GM19372 (cell line): ENCODE measurements around the gene NRG3.
"Not testable (repeated sequence)": the region's sequence is repeated elsewhere in the genome, so short reads cannot be mapped to it uniquely, and the experiment has no call there.

Experiments
- ATAC-seq: cut with Tn5 transposase; IDR thresholded peaks from one replicate; pipeline ENCODE4 v1.9.1; 2021; ENCODE audit warnings: mild to moderate bottlenecking, low read depth, moderate library complexity; ENCODE audit not compliant: unreplicated experiment

Gene NRG3

DNA sequence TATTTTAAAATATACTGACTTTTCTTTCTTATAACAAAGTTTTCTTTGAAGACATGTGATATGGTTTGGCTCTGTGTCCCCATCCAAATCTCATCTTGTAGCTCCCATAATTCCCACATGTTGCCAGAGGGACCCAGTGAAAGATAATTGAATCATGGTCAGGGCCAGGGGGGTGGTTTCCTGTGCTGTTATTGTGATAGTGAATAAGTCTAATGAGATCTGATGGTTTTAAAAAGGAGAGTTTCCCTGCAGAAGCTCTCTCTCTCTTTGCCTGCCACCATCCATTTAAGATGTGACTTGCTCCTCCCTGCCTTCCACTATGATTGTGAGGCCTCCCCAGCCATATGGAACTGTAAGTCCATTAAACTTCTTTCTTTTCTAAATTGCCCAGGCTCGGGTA lies 768.1 kb downstream of the NRG3 start:
- ATAC-seq = no peak

DNA sequence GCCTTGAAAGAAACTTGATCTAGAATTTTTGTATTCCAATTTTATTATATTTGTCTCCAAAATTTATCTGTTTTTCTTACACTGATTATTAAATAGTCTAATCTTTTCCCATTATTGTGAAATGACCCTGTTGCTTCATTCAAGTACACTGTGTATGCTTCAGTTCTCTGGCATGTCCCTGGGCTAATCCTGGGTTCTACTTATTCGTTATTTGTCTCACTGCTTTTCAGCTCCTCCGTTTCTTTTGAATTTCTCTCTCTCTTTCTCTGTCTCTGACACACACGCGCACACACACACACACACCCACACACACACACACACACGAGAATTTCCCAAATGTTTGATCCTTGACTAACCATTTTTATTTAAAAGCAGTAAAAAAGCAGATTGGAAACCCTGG lies 768.6 kb downstream of the NRG3 start:
- ATAC-seq = no peak

DNA sequence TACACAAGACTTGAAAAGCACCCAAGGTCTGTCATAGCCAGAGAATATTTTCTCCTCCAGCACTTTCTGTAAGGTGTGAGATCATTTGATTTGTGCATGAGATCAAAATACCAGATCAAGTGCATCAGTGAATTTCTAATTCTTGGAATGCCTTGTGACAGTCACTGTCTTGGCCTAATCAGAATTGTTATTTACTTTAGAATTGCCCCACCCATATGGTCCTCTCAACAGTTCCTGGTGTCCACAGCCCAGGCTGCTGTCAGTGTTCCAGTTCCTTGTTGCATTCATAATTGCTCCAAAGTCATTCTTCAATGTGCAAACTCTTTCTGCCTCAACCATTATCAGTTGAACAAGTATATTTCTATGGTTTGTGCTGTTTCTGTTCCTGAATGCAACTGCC lies 770.2 kb downstream of the NRG3 start:
- ATAC-seq = no peak

DNA sequence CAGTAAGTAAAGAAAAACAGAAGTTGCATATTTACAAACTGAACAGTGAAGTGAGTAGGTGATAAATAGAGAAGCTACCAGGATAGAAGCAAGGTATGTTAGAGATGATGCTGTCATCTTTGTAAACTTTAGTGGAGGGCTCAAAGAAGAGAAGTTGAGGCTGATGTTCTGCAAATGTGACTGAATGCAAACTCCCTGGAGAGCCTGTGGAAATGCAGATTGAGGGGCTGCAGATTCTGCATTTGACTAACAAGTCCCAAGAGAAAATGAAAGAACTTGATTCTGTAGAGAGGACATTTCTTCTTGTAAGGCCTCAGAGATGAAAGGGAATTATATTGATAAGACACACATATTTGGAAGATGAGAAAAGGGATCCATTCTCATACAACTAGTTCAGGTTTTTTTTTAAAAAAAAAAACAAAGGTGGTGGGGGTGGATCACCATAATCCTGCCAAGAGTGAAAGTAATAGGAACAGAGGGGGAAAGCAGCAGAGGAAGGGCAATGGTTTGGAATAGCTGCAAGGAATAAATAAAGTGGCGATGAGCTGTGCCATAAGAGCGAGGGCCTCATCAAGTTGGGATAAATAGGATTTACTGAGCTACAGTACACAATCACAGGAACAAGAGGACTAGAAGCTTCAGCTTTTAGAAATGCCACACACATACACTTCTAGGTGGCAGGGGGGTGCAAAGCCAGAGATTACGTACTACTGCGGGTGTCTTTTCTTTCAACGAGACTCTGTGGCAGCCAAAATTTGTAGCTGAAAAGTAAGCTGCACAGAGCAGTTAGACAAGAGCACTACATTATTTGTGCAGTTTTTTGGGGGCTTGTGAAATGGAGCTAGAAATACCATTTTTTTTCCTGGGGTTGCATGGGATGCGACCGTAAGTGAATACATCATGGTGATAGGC lies 778.5 kb downstream of the NRG3 start:
- ATAC-seq = no peak

DNA sequence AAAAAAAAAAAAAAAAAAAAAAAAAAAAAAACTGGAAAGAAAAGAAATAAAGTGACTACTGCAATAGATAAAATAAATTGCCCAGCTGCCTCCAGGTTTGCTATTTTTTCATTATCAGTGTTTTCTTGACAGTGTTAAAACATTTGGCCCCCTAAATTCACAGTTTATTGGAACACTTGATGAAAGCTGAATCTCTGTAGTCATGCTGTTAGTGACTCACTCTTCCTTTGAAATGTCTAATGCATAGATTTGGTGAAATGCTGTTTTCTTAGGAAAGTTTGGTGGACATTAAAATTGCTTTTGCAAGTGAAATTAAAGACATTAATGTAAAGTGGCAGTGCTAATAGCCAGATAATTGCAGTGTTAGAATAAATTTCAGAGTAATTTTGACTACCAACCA lies 785.2 kb downstream of the NRG3 start:
- no peak for ATAC-seq

DNA sequence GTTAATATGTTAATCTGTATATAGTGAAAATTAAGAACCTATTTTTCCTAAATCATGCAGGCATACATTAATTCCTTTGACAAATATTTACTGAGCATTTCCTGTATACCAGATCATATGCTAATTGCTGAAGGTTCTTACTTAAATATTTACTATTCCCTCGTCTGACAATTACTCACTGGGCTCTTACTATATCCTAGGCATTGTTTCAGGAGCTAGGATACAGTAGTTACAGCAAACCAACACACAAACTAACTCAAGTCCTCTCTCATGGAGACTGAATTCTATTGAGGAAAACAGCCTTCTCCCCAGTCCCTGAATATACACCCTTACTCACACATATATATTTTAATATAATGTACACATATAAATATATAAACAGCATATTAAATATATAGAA lies 786.0 kb downstream of the NRG3 start:
- no peak for ATAC-seq

DNA sequence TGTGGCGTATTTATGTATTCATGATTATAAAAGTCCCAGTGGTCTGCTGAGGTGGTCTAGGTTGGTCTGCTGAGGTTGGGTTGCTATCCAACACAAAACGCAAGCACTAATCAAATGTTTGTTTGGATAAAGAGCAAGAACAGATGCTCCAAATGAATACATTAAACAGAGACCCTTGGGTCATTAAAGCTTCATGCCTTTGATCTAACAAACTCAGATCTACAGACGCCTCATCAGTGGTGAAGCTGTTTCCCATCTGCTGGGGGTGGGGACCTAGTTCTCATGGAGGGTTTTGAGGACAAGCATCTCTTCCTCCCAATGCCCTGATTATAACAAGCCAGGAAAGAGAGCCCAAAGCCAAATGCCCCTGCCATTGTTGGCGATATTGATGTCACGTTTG lies 786.7 kb downstream of the NRG3 start:
- no peak for ATAC-seq

DNA sequence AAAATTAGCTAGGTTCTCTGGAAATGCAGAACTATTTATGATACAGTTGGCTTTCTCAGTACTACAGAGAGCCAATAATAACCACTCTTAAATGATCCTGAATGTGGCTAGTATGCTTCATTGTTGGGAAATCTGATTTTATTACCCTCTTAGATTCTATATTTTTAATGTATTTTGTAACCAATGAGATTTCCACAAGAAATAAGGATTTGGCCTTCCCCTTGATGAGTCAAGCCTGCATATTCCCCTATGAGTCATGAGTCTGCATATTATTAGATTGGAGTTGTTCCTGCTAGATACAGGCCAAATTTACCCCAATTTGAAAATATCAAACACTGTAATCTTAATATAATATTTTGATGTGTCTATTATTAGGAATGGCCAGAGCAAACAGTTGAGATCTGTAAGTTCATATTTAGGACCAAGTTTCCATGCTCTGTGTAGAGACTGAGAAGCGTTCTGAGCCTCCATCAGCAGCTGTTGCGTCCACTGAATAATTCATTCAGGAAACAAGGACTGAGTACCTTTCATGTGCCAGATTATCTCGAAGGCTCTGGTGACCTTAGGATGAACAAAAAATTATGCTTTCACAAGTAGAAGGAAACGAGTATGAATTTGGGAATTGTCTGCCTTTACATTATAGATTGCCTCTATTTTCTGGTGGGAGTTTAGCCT lies 793.4 kb downstream of the NRG3 start:
- no peak for ATAC-seq

DNA sequence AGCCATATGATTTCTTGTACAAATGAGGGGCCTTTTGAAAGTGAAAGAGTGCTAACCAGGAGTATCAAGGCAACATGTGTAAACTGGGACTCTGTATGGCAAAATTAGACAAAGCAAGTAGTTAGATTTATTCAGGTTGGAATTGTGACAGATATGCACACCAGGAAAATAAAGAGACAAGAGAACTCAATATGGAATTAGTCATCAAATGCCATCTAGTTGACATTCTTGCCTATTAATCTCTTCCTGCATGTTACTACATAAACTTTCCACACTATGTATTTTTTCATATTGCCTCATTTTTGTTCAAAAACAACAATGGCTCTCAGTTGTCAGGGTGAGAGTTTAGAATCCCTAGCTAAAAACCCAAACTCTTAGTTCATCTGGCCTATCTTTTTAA lies 799.0 kb downstream of the NRG3 start:
- ATAC-seq = no peak

DNA sequence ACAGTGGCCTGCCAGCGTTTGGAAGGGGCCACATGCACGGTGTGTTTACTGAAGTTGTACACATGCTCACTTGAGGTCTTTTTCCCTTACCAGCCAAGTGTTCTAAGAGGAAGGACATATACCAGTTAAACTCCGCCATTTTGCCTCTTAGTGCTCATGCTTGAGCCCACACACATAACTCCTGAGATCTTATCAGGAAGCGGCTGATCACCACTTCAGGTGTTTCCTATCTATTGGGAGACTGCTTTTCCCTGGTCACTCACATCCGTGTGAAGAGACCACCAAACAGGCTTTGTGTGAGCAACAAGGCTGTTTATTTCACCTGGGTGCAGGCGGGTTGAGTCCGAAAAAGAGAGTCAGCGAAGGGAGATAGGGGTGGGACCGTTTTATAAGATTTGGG lies 802.9 kb downstream of the NRG3 start:
- not testable (repeated sequence) for ATAC-seq

DNA sequence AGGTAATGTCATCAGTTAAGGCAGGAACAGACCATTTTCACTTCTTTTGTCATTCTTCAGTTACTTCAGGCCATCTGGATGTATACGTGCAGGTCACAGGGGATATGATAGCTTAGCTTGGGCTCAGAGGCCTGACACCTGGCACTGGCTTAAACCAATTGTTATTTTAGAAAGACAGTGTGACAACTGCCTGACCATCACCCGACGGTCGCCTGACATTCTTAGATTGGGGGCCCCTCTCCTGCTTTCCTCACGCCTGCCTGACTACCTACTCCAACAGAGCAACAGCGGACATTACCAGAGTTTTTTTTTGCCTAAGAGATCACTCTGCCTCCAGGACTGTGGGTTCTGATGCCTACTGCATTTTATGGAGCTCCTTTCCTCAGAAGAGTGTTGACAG lies 803.5 kb downstream of the NRG3 start:
- not testable (repeated sequence) for ATAC-seq

DNA sequence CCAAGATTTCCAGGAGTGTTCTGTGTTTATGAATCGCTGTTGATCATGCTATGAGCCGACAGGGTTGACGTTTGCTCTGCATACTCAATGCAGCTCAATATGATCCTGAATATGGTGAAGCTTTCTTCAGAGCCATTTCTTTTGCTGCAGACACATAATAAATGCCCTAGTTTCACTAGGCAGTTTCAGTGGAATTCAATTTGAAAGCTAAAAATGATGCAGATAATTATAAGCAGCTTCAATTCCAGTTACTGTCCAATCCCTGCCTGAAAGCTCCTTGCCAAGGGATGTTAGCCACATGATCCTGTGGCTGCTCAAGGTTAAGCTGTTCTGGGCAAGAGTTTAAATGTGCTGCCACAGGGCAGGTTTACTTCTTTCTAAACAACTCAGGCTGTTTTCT lies 805.6 kb downstream of the NRG3 start:
- no peak for ATAC-seq

DNA sequence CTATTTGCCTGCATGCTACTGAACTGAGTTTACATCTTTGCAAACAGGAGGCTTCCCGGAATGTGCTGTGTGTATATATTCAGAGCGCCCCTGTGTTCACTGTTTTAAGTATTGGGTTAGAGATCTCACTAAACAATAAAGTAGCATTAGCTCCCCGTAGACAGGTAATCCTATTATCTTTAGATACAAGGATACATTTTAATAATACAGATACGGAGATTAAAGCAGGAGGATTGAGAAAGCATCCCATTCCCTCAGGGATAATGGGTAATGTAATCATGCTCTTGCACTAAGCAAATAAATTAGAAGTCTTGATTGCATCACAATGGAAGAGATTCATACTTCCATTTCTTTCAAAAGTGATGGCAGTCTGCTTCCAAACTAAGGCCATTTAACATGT lies 809.0 kb downstream of the NRG3 start:
- no peak for ATAC-seq

DNA sequence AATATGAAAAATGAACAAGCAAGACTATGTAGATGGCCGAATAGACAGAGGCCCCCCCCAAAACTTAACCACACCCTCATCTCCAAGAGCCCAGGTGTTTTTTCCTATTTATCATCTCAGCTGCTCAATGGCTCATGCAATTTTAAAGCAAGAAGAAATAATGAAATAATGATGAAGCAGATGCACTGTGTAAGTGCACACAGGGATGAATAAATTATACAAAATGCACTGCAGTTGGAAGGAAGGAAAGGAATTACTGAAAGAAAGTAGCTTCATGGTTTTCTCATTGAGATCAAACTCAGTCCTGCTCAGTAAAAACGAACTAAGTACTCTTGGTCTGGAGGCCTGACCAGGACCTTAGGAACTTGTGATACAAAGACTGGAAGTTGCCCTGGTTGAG lies 810.1 kb downstream of the NRG3 start:
- no peak for ATAC-seq

DNA sequence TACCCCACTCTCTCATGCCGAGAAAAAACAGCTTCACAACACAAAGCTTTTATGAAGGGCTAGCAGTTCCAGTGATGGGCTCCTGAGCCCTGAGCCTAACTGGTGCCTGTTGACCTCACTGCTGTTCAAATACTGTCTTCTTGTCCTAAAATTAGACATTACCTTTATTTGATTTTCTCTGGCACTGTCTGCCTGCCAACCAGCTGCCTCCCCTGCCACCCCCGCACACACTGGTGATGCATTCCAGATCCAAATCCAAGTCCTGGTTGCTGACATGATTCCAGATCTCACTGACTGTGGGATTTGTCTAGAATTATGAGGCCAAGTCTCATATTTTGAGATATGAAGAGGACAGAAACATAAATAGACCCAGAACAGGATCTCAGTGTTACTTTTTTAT lies 816.2 kb downstream of the NRG3 start:
- no peak for ATAC-seq

DNA sequence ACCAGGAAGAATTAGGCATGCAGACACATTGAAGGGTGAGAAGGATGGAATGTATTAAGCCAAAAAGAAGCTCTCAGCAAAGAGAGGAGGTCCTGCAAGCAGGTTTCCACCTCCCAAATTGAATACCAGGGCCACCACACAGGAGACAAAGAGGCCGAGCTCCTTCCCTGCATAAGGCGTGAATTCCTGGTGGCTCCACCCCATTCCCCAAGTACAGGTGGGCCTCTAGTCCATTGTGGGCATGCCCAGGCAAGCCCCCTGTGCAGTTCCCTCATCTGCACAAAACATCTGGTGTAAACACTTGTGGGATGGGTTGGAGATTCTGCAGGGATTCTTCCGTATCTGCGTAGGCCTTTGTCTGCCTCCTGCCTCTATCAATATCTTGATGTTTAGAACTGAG lies 817.5 kb downstream of the NRG3 start:
- no peak for ATAC-seq

DNA sequence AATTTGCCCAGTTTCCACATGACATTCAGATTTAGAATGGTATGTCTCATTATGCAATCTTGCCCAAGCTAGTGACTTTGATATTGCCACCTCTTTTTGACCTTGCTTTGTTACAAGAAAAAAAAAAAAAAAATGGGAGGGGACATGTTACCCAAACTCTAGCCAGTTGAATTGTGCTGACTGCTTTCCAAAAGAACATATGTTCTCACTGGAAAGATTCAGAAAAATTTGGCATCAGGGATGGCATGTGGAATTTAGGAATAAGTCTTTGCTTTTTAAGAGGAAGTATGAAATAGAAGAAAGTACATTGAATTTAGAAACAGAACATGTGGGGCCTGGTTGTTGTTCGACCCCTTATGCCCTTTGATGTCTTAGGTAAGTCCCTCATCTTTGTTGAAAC lies 846.8 kb downstream of the NRG3 start:
- ATAC-seq = no peak

DNA sequence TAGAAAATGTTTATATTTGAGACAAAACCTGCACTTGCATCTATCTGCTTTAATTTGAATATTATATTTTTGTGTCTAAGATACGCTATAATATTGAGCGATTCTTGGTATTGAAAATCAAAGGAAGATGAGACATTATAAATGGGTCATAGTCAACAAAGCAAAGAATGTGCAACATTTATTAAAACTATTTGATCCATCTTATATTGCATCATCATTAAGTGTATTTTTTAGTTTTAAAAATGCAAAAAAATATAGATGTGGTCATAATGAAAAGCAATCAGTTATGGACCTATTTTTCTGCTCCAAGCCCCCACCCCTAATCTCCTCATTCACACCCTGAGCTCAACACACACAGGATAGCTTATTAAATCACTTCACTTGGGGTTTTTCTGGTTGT lies 847.3 kb downstream of the NRG3 start:
- no peak for ATAC-seq

DNA sequence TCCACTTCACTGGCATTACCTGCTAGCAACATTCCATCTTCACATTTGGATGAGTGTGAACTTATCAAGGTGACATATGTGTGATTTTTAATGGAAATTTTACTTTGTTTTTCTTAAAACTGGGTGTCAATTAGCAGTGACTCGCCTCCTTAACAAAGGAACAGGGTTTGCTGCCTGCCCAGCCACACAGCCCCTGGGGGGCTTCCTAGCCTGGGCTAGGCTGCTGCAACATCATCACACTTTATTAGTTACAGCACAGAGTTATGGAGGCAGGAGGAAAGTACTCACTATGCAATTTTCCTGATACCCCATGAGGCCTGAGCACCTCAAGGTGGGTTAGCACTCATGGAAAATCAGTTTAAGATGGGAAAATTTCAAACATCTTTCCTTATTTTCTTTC lies 861.3 kb downstream of the NRG3 start:
- ATAC-seq = no peak

DNA sequence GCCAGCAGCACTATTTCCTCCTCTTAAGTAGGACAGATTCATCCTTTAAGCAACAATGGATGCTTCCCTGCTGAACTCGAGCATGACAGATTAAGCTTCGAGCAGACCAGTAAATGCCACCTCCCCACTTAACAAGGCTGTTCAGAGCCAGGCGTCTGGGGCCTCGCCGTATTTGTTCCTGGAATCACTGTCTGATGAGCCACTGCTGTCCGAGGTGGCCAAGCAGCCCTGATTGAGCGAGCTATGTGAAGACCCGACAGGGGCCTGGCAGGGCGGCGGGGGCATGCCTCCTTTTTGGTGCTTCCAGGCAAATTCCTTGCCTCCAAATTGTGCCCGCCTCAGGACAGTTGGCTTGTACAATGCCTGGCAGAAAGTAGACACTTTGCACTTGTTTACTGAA lies 862.6 kb downstream of the NRG3 start:
- no peak for ATAC-seq

DNA sequence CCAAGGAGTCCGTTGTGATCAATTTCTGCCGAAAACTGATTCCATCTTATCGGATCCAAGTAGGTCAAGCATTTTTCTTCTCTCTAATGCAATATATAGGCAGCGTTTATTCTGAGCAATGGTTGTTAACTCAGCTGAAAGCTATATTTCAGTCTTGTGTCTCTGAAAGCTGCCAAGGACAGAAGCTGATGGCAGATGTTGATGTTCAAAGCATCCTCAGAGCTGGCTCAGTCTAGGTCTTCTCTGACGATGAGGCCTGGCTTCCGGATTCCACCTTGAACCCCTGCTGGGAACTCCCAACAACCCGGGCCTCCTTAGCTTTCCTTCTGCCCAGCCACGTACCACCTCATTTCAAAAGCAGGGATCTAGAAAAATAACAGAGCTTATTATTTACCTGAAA lies 863.6 kb downstream of the NRG3 start:
- ATAC-seq = no peak

DNA sequence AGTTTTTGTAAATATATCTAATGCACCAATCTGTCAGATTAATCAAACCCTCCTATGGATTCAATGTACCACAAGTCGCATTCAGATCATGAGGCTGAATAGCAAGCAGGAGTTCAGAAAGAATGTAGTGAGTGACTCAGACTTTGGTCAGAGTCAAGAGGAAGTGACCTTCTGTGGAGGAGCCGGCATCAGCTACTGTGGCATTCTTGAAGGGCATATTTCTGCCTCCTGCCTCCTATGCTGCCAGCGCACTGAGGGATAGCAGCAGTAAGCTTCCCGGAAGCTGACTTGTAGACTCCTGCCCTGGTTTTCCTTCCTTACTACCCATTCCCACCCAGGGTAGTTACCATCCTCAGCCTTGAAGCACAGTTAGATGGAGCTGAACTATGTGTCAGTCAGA lies 867.5 kb downstream of the NRG3 start:
- ATAC-seq = no peak
